Common myeloid progenitor, CD34-positive (primary cell): ENCODE measurements around the gene WDR27.
"Not testable (repeated sequence)": the region's sequence is repeated elsewhere in the genome, so short reads cannot be mapped to it uniquely, and the experiment has no call there.

ENCODE experiments used
- CTCF ChIA-PET: fragments of 350-600 bp; sonication (Branson Sonifier 250); formaldehyde crosslinking; loops from one replicate; lab custom pipeline; 2021; ENCODE audit warnings: antibody characterized with exemption; lab: Charles Lee
- POLR2A ChIA-PET: fragments of 350-600 bp; sonication (Branson Sonifier 250); formaldehyde crosslinking; loops from one replicate; lab custom pipeline; 2021; ENCODE audit warnings: antibody characterized with exemption; lab: Charles Lee
- DNase-seq, 3 donors: peaks; one replicate each; pipeline versions ENCODE4 v3.0.0 to v3.0.0-alpha.2; 2013
- H3K27ac ChIP-seq, 2 experiments: 1 replicate in 1 of 2; 2 replicates in 1 of 2; pipeline ENCODE4 v1.7.0; 2013; ENCODE audit warnings: inconsistent platforms in 2 of 2, low read length in 2 of 2, mild to moderate bottlenecking in 2 of 2, low read depth in 1 of 2, moderate library complexity in 1 of 2; ENCODE audit not compliant: severe bottlenecking in 2 of 2, insufficient read depth in 1 of 2, poor library complexity in 1 of 2
- H3K27me3 ChIP-seq, 5 experiments: replicated peaks in 2 of 5; 1 replicate in 3 of 5; 2 replicates in 2 of 5; pipeline versions ENCODE4 v1.6.1 to v1.7.0; 2013; ENCODE audit warnings: low read length in 4 of 5, mild to moderate bottlenecking in 2 of 5, moderate library complexity in 2 of 5, inconsistent platforms in 1 of 5; ENCODE audit not compliant: insufficient read depth in 5 of 5, control insufficient read depth in 4 of 5
- H3K36me3 ChIP-seq, 4 experiments: 1 replicate in 2 of 4; 2 replicates in 2 of 4; pipeline versions ENCODE4 v1.6.1 to v1.7.0; 2013; ENCODE audit warnings: low read length in 3 of 4, control low read depth in 1 of 4, mild to moderate bottlenecking in 1 of 4; ENCODE audit not compliant: control insufficient read depth in 4 of 4, insufficient read depth in 4 of 4
- H3K4me1 ChIP-seq, 4 experiments: 1 replicate in 3 of 4; 2 replicates in 1 of 4; pipeline versions ENCODE4 v1.6.1 to v1.7.1; 2013; ENCODE audit warnings: low read length in 3 of 4, mild to moderate bottlenecking in 3 of 4, control low read depth in 1 of 4, inconsistent platforms in 1 of 4, moderate library complexity in 1 of 4; ENCODE audit not compliant: control insufficient read depth in 4 of 4, insufficient read depth in 4 of 4; ENCODE audit errors: control extremely low read depth in 1 of 4
- H3K4me3 ChIP-seq, 7 experiments: 1 replicate in 4 of 7; 2 replicates in 3 of 7; pipeline versions ENCODE4 v1.5.1 to v1.7.0; 2013; ENCODE audit warnings: mild to moderate bottlenecking in 7 of 7, low read length in 6 of 7, moderate library complexity in 6 of 7, inconsistent platforms in 2 of 7, low read depth in 2 of 7, control low read depth in 1 of 7; ENCODE audit not compliant: insufficient read depth in 4 of 7, control insufficient read depth in 1 of 7; ENCODE audit errors: extremely low read depth in 1 of 7
- H3K9me3 ChIP-seq, 5 experiments: 1 replicate in 4 of 5; 2 replicates in 1 of 5; pipeline versions ENCODE4 v1.6.1 to v1.7.1; 2013; ENCODE audit warnings: low read length in 4 of 5, mild to moderate bottlenecking in 2 of 5, inconsistent platforms in 1 of 5, low read depth in 1 of 5, moderate library complexity in 1 of 5; ENCODE audit not compliant: control insufficient read depth in 4 of 5, insufficient read depth in 2 of 5; ENCODE audit errors: control extremely low read depth in 1 of 5
- WGBS: methylation state at CpG from one replicate; pipeline ENCODE4 v1.1.5; 2013; ENCODE audit not compliant: insufficient coverage; 5-methylcytosine and 5-hydroxymethylcytosine counted together

The WDR27 gene

GRCh38 chr6:169620171-169621130 is 81.4 kb downstream of the WDR27 start:
- 97% methylated on average over 7 of the region's 10 CpGs for WGBS

DNA sequence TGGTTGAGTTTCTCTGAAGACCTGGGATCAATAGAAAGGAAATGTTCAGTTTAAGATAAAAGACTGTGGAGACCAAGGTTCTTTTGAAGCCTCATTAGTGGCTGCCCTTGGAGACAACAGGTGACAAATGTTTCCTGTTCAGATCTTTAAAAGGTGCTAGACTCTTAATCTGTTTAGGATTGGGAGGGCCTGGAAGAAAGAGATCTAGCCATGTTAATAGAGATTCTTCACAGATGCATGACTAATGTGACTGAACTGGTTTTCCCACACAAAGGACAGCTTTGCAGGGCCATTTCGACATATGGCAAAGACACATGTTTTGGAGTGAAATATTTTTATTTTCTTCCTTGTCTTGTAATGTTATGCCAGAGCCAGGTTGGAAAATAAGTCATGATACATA is 82.2 kb downstream of the WDR27 start:
- peaks cover 2 to 9% (median 8%) of the 10 kb centered on the region in 4 experiments for H3K36me3 ChIP-seq
- no peak overlapping the region for H3K4me3 ChIP-seq
- ChIA-PET POLR2A (no interaction called here), CTCF (no interaction called here)
- no peak for DNase-seq
- no peaks in the 10 kb centered on the region for H3K4me1 ChIP-seq
- H3K27me3 ChIP-seq = no peaks in the 10 kb centered on the region
- H3K27ac ChIP-seq = no peak overlapping the region
- peaks cover 0 to 20% (median 3%) of the 10 kb centered on the region in 5 experiments for H3K9me3 ChIP-seq
- 100% methylated on average over 1 of the region's 1 CpG for WGBS

More at GRCh38 chr6:169620171-169621130, 81.4 kb downstream of the WDR27 start:
- Histone ChIP-seq H3K9me3 (peaks cover 0 to 16% (median 3%) of the 10 kb centered on the region in 5 experiments), H3K36me3 (peaks cover 2 to 17% (median 12%) of the 10 kb centered on the region in 4 experiments), H3K27ac (no peak overlapping the region), H3K4me1 (no peaks in the 10 kb centered on the region), H3K27me3 (no peaks in the 10 kb centered on the region), H3K4me3 (no peak overlapping the region)
- DNase-seq = no peak
- CTCF ChIA-PET = no interaction called here
- POLR2A ChIA-PET = no interaction called here

DNA sequence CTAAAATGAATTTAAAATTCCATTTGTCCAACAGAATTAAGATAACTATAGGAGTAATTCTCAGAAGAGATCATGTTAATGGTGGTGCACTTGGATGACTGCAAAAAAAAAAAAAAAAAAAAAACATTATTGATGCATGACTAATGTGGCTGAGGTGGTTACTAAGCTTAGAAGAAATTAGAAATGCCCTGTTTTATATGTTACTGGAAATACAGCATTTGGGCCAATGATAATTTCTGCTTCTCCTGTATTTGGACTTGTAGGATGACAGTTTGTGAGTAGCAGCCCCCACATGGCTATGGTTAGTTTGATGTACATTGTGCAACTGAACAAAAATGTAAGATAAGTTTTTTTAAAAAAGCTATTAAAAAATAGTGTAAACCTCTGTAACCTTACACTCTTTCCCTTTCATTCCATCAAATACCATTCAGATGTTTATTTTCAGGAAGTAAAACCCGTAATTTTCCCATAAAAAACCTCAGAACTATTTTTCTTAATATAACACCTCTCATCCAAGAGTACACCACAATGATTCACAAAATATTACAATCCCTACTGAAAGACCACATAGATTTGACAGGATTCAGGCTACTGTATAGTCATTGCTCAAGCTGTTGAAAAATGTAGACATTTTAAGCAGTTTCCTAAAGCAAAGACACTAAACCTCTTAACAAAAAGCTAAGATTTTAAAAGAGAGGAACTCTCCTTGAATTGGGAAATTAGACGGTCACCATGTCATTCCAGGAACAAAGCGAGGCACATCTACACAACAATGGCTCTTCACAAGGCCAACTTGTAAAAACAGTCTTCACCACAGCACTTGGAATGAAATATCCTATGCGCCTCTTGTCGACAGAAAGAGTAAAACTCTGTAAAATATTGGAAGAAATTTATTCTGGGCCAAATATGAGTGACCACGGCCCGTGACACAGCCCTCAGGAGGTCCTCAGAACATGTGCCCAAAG is 83.0 kb downstream of the WDR27 start:
- ChIA-PET CTCF (no interaction called here), POLR2A (no interaction called here)
- Histone ChIP-seq H3K4me3 (no peak overlapping the region), H3K4me1 (no peaks in the 10 kb centered on the region), H3K36me3 (peaks cover under 1 to 2% (median 2%) of the 10 kb centered on the region in 4 experiments), H3K27ac (no peak overlapping the region), H3K27me3 (no peaks in the 10 kb centered on the region), H3K9me3 (peaks cover 0 to 15% (median 0%) of the 10 kb centered on the region in 5 experiments)
- DNase-seq = no peak
- 95% methylated on average over 4 of the region's 7 CpGs for WGBS

DNA sequence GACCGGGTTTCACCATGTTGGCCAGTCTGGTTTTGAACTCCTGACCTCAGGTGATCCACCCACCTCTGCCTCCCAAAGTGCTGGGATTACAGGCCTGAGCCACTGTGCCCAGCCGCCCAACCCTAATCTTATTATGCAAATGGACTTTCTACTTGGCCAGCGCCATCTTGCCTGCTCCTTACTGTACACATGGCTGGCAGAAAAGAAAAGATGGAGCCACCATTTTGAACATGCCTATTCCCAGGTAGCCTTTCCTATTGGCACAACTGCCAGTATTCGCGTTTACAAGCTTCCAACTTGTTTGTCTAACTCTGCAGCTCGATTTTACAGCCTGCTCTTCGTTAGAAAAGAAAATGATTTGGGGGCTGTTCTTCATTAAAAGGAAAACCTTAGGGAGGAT is 84.3 kb downstream of the WDR27 start:
- H3K27me3 ChIP-seq = no peaks in the 10 kb centered on the region
- CTCF ChIA-PET = no interaction called here

GRCh38 chr6:169608609-169609008 is 93.2 kb downstream of the WDR27 start:
- 100% methylated on average over 2 of the region's 2 CpGs for WGBS
- H3K27ac ChIP-seq, CTCF ChIA-PET, H3K4me1 ChIP-seq, POLR2A ChIA-PET, H3K4me3 ChIP-seq, DNase-seq, H3K9me3 ChIP-seq, H3K27me3 ChIP-seq, H3K36me3 ChIP-seq: not testable (repeated sequence)

More for the DNA sequence above, 84.3 kb downstream of the WDR27 start:
- no peak overlapping the region for H3K27ac ChIP-seq
- H3K36me3 ChIP-seq = peaks cover 0 to 2% (median 2%) of the 10 kb centered on the region in 4 experiments
- WGBS = 93% methylated on average over 4 of the region's 7 CpGs
- no peak overlapping the region for H3K4me3 ChIP-seq
- no peaks in the 10 kb centered on the region for H3K4me1 ChIP-seq
- POLR2A ChIA-PET = no interaction called here
- peaks cover 0 to 15% (median 0%) of the 10 kb centered on the region in 5 experiments for H3K9me3 ChIP-seq
- no peak for DNase-seq

DNA sequence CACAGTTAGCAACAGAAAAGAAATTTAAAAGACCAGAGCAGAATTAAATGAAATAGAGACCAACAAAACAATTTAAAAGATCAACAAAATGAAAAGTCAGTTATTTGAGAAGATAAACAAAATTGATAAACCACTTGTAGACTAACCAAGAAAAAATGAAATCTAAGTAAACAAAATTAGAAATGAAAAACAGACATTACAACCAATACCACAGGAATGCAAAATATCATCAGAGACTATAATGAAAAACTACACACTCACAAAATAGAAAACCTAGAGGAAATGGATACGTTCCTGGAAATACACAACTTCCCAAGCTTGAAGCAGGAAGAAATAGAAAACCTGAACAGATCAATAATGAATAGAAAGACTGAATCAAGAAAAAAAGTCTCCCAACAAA is 97.8 kb downstream of the WDR27 start:
- ChIA-PET POLR2A (no interaction called here), CTCF (no interaction called here)
- no peak for DNase-seq
- WGBS = no CpG with 5 or more reads among the region's 1 CpG
- Histone ChIP-seq H3K4me1 (no peaks in the 10 kb centered on the region), H3K27me3 (no peaks in the 10 kb centered on the region), H3K36me3 (peaks cover 0 to 17% (median 7%) of the 10 kb centered on the region in 4 experiments), H3K9me3 (peaks cover 0 to 8% (median 1%) of the 10 kb centered on the region in 5 experiments), H3K4me3 (no peak overlapping the region), H3K27ac (no peak overlapping the region)
